ENCODE results near the gene GFOD2.

Gene GFOD2

DNA sequence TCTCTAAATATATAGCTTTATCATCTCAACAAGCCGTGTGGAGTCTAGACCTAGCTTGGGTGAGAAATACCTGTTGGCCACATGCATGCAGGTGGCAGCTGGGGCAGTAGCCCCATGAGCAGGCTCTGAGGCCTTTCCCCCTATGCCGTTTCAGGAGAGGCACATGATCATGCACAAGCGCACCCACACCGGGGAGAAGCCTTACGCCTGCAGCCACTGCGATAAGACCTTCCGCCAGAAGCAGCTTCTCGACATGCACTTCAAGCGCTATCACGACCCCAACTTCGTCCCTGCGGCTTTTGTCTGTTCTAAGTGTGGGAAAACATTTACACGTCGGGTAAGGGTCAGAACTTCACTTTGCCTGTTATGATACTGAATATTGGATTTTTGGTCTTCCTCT lies 90.9 kb downstream of the GFOD2 start:
- DNase-seq = no peak
